ENCODE measurements around the gene TWNK. TPM values are rescaled to one million over a fixed set of nuclear protein-coding genes. Genes with fewer than 3 reads are reported as not detected.

Gene TWNK
- total and polyA plus RNA-seq, 2 of the 4 experiments (the other 2 are of a cell fraction), result 7.7 to 8.8 TPM

GRCh38 chr10:101038484-101038883 is 51.1 kb downstream of the TWNK start:
- POLR2A ChIA-PET (ENCODE audit: unreplicated experiment), result no interaction called here
- H3K4me1 ChIP-seq (ENCODE audit: control insufficient read depth, insufficient read depth, low read length), result peaks cover 9% of the 10 kb centered on the region
- in situ Hi-C loops (cut with MboI; ENCODE audit: low sequenced_read_pairs), result no loop called here
- intact Hi-C loops (cut with micrococcal nuclease), result no loop called here
- no peak overlapping the region for H3K4me3 ChIP-seq (ENCODE audit: insufficient read depth, low read depth, low read length)
- no peak overlapping the region for H4K91ac ChIP-seq (ENCODE audit: insufficient read depth, low read depth, low read length)
- H2AK9ac ChIP-seq (replicated peaks; ENCODE audit: low read depth, low read length, poor library complexity), result no peak overlapping the region
- H3K56ac ChIP-seq (ENCODE audit: extremely low read depth, insufficient read depth, low read length), result no peak overlapping the region
- dilution Hi-C loops (cut with HindIII; ENCODE audit: low sequenced_read_pairs, unreplicated experiment), result no loop called here
- H3K23ac ChIP-seq (ENCODE audit: low read depth, low read length), result no peak overlapping the region
- H2BK20ac ChIP-seq (ENCODE audit: low read depth, low read length), result no peak overlapping the region
- WGBS, 2 experiments (ENCODE audit: extremely low coverage in 2 of 2, insufficient read length in 1 of 2), result 40% methylated on average over 1 of the region's 5 CpGs; no CpG with 5 or more reads in 1 of the 2 experiments
- H3K4me2 ChIP-seq (ENCODE audit: low read depth, low read length), result no peak overlapping the region
- H3K27ac ChIP-seq (ENCODE audit: insufficient read depth, low read length), result no peak overlapping the region
- H3K27me3 ChIP-seq (ENCODE audit: control insufficient read depth, insufficient read depth, low read length), result no peaks in the 10 kb centered on the region
- DNase-seq, result no peak
- no peak overlapping the region for H3K18ac ChIP-seq (ENCODE audit: low read depth, low read length)
- H4K8ac ChIP-seq (ENCODE audit: low read depth in 2 of 2, low read length in 2 of 2), result no peak overlapping the region
- no peaks in the 10 kb centered on the region for H3K9me3 ChIP-seq (ENCODE audit: control insufficient read depth, insufficient read depth, low read length)
- no peak overlapping the region for H2BK5ac ChIP-seq (ENCODE audit: low read depth, low read length, poor library complexity, severe bottlenecking)
- H3K36me3 ChIP-seq (ENCODE audit: control insufficient read depth, insufficient read depth, low read length), result peaks cover 49% of the 10 kb centered on the region
- H4K5ac ChIP-seq (ENCODE audit: low read depth, low read length), result no peak overlapping the region
- H3K9me1 ChIP-seq (ENCODE audit: insufficient read depth, low read length), result peaks cover 2% of the 10 kb centered on the region; the same call in 1 of the 2 replicates
- peaks cover 29% of the 10 kb centered on the region; the same call in 1 of the 2 replicates for H4K20me1 ChIP-seq (ENCODE audit: insufficient read depth, low read length)
- no peak overlapping the region for H3K4ac ChIP-seq (ENCODE audit: low read depth, low read length)
- no peak overlapping the region for H2AFZ ChIP-seq (replicated peaks; ENCODE audit: low read length, poor library complexity)
- TF ChIP-seq RFX5 (IDR thresholded peaks at IDR 0.05; ENCODE audit: low read depth, low read length) (no peak), BHLHE40 (IDR thresholded peaks at IDR 0.05; ENCODE audit: low read depth, low read length) (no peak), SMC3 (IDR thresholded peaks at IDR 0.05; ENCODE audit: low read depth, low read length) (no peak), CEBPB (IDR thresholded peaks at IDR 0.05; ENCODE audit: low read depth, low read length) (no peak), POLR2A (IDR thresholded peaks at IDR 0.05; ENCODE audit: low read depth, low read length) (no peak), CTCF (conservative IDR thresholded peaks at IDR 0.05; ENCODE audit: low read depth, low read length) (no peak), MXI1 (IDR thresholded peaks at IDR 0.05; ENCODE audit: borderline replicate concordance, low read depth, low read length) (no peak), MAZ (IDR thresholded peaks at IDR 0.05; ENCODE audit: borderline replicate concordance, low read depth, low read length) (no peak)
- no peak overlapping the region for H2BK15ac ChIP-seq (ENCODE audit: low read depth, low read length)
- no TSS peak for BruUV-seq (replicated peaks)
- H3K79me1 ChIP-seq (ENCODE audit: low read depth in 1 of 2, low read length in 2 of 2), result peaks cover 21 to 49% of the 10 kb centered on the region in 2 experiments
- no peak overlapping the region for H3K9ac ChIP-seq (ENCODE audit: low read depth, low read length)
- H2AK5ac ChIP-seq (ENCODE audit: low read depth, low read length), result no peak overlapping the region
- no peak overlapping the region for H3K14ac ChIP-seq (replicated peaks; ENCODE audit: low read depth, low read length)
- ATAC-seq (ENCODE audit: low read depth), result no peak
- CTCF ChIA-PET, result no interaction called here
- H2BK120ac ChIP-seq (ENCODE audit: low read depth, low read length), result no peak overlapping the region
